GM18517 (cell line): ENCODE data around the gene SEPTIN3.

Experiments
- ATAC-seq: cut with Tn5 transposase; IDR thresholded peaks from one replicate; pipeline ENCODE4 v1.9.1; 2021; ENCODE audit warnings: mild to moderate bottlenecking, moderate library complexity; ENCODE audit not compliant: unreplicated experiment

The SEPTIN3 gene, protein sequence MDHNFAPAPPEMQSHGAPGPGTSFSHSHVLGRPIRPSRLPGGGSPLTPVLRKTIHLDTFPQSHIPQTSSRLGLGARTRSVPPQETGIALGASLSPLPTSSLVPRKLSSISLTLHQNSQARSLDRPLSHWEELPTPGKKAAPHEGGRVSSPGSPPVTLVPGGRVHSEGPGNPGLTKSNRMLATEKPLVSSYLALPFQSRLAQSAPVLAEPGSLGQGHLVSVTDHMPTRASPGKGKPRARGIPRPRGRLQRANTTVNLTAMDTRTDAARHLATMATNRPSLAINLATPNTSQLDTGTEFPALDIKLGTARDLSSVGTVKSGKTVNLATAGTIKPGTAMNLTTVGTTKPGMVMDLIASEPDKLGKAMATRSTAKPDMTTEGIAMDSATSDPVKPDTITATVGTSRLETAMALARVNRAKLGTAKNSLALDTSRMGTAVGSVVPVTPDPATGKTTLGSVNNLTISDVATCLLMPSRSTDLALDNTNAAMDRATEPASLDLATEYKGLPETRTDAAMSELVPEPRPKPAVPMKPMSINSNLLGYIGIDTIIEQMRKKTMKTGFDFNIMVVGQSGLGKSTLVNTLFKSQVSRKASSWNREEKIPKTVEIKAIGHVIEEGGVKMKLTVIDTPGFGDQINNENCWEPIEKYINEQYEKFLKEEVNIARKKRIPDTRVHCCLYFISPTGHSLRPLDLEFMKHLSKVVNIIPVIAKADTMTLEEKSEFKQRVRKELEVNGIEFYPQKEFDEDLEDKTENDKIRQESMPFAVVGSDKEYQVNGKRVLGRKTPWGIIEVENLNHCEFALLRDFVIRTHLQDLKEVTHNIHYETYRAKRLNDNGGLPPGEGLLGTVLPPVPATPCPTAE

DNA sequence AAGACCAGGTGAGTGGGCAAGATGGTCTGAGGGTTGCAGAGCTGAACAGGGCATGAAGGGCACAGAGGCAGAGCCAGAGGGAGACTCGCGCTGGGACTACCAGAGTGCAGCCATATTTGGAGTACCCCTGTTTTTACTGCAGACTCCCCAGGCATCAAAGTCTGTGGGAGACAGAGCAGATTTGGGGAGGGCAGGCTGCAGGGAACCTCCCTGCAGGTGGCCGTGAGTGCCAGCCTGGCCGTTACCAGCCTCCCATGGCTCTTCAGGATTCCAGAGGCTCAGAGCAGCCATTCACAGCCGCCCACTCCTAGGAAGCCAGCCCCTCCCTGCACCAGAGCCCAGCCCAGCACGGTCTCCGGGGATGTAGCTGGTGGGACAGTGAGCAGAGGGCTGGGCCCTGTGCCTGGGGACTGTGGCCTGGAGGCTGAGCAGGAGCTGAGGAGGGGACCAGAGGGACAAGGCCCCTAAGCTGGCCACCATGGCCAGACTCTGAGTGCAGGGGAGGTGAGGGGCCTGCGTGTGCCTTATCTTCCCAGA lies at the start of gene SEPTIN3:
TSS of gene SEPTIN3 (plus strand) at position 334 of the 537 bp plus-strand sequence. CDS start 2,050 bp downstream, outside the sequence.
- no peak for ATAC-seq

GRCh38 chr22:41920271-41920976 lies 48.8 kb upstream of the SEPTIN3 start:
- peak; percentile 21 for ATAC-seq

GRCh38 chr22:41922328-41922727 lies 46.9 kb upstream of the SEPTIN3 start:
- no peak for ATAC-seq

DNA sequence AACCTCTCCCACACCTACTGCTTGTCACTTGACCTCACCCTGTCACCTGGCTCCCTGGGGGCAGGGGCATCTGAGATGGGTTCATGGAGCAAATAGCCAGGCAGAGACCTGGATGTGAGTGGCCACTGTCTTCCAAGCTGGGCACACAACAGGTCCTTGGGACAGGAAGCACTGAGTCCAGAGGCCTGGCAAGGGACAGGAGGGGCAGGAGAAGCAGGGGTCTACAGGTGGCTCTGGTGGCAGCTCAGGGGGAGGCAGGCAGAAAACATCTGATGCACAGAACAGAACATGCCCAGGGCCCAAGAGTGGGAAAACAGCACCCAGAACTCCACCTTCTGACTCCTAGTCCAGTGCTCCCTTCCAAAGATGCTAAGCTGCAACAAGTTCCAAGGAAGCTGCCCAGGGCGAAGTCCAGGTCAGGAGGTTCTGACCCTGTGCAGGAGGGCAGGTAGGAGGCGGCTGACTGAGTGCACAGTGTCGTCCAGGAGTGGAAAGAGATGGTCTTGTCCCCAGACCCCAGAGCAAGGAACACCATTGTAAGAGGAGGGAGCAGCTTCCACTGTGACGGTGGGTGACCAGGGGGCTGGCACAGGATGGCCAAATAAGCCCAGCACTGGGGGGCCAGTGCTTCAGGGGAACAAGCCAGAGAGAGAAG lies 46.2 kb upstream of the SEPTIN3 start:
- no peak for ATAC-seq

DNA sequence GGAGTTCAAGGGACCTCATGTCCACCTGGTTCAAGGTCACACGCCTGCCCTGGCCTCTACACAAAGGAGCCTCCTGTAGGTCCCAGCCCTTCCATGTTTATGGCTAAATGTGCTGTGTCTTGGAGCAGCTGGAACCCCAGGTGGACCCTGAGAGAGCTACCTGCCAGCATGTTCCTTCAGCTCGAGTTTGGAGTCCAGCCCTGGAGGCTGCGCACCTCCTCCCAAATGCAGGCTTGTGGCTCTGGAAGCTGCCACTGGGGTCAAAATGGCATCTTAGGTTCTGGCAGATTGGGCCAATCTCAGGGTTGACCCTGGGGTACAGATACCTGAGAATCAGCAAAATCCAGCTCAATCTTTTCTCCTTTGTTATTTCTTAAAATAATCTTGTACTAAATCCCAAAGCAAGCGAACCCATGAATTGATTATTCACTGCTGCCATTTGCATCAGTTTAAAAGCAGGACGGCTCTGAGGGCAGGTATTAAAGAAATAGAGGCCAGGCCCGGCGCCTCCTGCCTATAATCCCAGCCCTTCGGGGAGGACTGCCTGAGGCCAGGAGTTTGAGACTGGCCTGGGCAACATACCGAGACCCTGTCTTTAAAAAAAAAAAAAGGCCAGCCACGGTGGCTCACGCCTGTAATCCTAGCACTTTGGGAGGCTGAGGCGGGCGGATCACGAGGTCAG lies 45.5 kb upstream of the SEPTIN3 start:
- no peak for ATAC-seq

GRCh38 chr22:41925783-41926460 lies 43.3 kb upstream of the SEPTIN3 start:
- ATAC-seq, result no peak

DNA sequence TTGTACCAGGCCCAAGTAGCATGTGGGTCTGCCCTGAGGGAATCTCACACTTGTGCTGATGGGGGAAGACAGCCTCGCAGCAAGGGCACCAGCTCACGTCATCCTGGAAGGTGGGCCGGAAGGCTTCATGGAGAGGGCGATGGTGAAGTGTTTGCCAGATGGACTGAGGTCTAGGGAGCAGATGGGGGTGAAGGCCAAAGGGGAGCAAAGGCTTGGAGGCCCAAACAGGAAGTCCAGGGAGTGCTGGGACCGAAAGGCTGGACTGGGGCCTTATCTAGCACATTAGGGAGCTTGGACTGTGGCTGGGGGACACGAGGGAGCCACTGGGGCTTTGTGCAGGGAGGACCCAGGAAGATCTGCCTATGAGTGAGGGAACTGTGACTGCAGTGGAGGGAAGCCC lies 41.4 kb upstream of the SEPTIN3 start:
- no peak for ATAC-seq

GRCh38 chr22:41928593-41929417 lies 40.4 kb upstream of the SEPTIN3 start:
- ATAC-seq, result no peak

- no peak for ATAC-seq
These were observed 39.8 kb upstream of the SEPTIN3 start for GRCh38 chr22:41929418-41929810.

GRCh38 chr22:41931701-41932269 lies 37.5 kb upstream of the SEPTIN3 start:
- ATAC-seq, result no peak

- ATAC-seq, result no peak
These were observed 36.9 kb upstream of the SEPTIN3 start for GRCh38 chr22:41932353-41932752.

GRCh38 chr22:41933411-41934177 lies 35.6 kb upstream of the SEPTIN3 start:
- ATAC-seq, result no peak

DNA sequence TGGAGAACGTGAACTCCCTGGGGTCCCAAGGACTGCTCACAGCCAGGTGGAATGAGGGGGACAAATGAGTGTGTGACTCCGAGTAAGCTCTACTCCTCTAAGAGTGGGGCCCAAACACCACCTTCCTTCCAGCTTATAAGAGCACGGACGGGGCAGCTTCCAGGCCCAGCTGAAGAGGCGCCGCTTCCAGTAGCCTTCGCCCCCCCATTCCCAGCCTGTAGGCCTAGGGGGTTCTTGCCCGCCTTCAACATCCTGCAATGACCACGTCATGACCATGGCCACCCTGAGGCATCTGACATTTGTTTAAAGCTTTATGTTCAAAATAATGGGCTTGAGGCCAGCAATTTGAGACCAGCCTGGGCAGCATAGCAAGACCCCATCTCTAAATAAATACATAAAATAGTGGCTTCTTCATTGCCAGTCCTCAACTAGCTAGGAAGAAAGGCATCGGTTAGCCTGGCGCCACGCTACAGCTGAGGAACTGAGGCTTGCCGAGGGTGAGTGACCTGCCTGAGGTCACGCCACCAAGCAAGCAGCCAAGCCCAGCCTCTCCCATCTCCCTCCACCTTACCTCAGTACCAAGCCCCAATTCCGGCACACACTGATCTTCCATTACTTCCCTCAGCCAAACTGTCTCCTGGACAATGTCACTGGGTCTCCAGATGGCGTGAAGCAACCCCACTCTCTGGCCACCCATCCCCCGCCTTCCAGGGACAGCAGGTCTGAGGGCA lies 34.8 kb upstream of the SEPTIN3 start:
- no peak for ATAC-seq

- ATAC-seq, result no peak
These were observed 34.3 kb upstream of the SEPTIN3 start for GRCh38 chr22:41935015-41935351.

DNA sequence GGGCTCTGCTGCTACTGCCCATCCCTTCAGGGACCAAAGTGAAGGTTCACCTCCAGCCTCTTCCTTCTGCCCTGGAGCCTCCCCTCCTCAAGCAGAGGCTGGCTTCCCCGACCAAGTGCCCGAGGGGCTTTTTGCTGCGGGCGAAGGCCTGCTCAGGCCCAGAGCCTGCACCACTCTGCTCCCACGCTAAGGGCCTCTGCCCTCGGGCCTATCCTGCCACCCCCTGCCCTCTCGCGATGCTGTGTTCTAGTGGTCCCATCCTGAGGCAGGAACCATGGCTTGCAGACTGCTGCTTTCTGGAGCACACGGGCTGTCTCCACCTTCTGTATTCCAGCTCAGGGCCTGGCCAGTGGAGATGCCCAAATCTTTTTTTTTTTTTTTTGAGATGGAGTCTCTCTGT lies 33.7 kb upstream of the SEPTIN3 start:
- no peak for ATAC-seq

DNA sequence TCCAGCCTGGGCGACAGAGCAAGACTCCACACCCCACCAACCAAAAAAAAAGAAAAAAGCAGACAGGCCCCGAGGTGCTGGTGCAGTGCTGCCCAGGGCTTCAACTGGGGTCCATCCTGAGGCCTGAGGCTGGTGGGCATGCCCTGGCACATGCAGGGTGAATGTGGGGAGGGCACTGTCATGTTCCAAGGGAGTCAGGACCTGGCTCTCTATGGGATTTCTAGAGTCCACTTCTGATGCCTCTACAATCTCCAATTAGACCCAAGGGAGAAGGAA lies 32.4 kb upstream of the SEPTIN3 start:
- no peak for ATAC-seq
